Neural cell (in vitro differentiated cells): ENCODE measurements around the gene LIX1L. TPM values are rescaled to one million over a fixed set of nuclear protein-coding genes. Genes with fewer than 3 reads are reported as not detected.

Source experiments
- H2AFZ ChIP-seq: fragments of 200-600, 300-800 bp; sonication (generic), shearing (Covaris generic); 2 replicates; pipeline ENCODE4 v1.6.0; 2014; ENCODE audit warnings: low read depth, mild to moderate bottlenecking, antibody characterized with exemption, low read length, moderate library complexity
- H3F3A ChIP-seq: fragments of 200-600 bp; shearing (Covaris generic); 2 replicates; pipeline ENCODE4 v1.6.1; 2016; ENCODE audit warnings: mild to moderate bottlenecking, moderate library complexity, mixed read lengths, antibody characterized with exemption, low read length; ENCODE audit not compliant: insufficient read depth, poor library complexity, severe bottlenecking
- H3K27ac ChIP-seq: fragments of 200-600, 300-800 bp; sonication (generic), shearing (Covaris generic); 2 replicates; pipeline ENCODE4 v1.5.1; 2014; ENCODE audit warnings: mild to moderate bottlenecking, low read length, moderate library complexity
- H3K27me3 ChIP-seq: fragments of 300-800, 200-600 bp; sonication (generic), shearing (Covaris generic); 2 replicates; pipeline ENCODE4 v1.6.0; 2014; ENCODE audit warnings: mild to moderate bottlenecking, low read depth, low read length, moderate library complexity; ENCODE audit not compliant: insufficient read depth
- H3K36me3 ChIP-seq: fragments of 300-800, 200-600 bp; sonication (generic), shearing (Covaris generic); 2 replicates; pipeline ENCODE4 v1.5.1; 2014; ENCODE audit warnings: mild to moderate bottlenecking, antibody characterized with exemption, low read length, moderate library complexity; ENCODE audit not compliant: insufficient read depth
- H3K4me2 ChIP-seq: fragments of 300-800, 200-600 bp; sonication (generic), shearing (Covaris generic); 2 replicates; pipeline ENCODE4 v1.6.0; 2014; ENCODE audit warnings: mild to moderate bottlenecking, low read length
- H3K4me3 ChIP-seq: fragments of 300-800, 200-600 bp; sonication (generic), shearing (Covaris generic); 2 replicates; pipeline ENCODE4 v1.5.1; 2014; ENCODE audit warnings: mild to moderate bottlenecking, low read length, moderate library complexity
- H3K79me2 ChIP-seq: fragments of 200-600 bp; shearing (Covaris generic); replicated peaks from 2 replicates; pipeline ENCODE4 v1.6.0; 2014; ENCODE audit warnings: mild to moderate bottlenecking, low read length, moderate library complexity; ENCODE audit not compliant: insufficient read depth
- H3K9ac ChIP-seq: fragments of 300-800, 200-600 bp; sonication (generic), shearing (Covaris generic); 2 replicates; pipeline ENCODE4 v1.6.1; 2016; ENCODE audit warnings: mild to moderate bottlenecking, low read length, mixed read lengths
- H3K9me2 ChIP-seq: fragments of 200-600 bp; shearing (Covaris generic); 2 replicates; pipeline ENCODE4 v1.6.1; 2016; ENCODE audit warnings: mild to moderate bottlenecking, low read length, mixed read lengths; ENCODE audit not compliant: insufficient read depth
- H3K9me3 ChIP-seq: fragments of 200-600, 300-800 bp; sonication (generic), shearing (Covaris generic); 2 replicates; pipeline ENCODE4 v1.6.1; 2016; ENCODE audit warnings: mild to moderate bottlenecking, mixed run types, low read length, moderate library complexity, mixed read lengths
- H4K20me1 ChIP-seq: fragments of 200-600 bp; shearing (Covaris generic); 2 replicates; pipeline ENCODE4 v1.6.1; 2016; ENCODE audit warnings: mild to moderate bottlenecking, mixed run types; ENCODE audit not compliant: insufficient read depth
- EZH2 ChIP-seq: fragments of 200-600, 300-800 bp; shearing (Covaris generic), sonication (generic); IDR thresholded peaks from 2 replicates; pipeline ENCODE4 v1.6.1; 2014; ENCODE audit warnings: antibody characterized with exemption, low read length, borderline replicate concordance, mild to moderate bottlenecking; ENCODE audit not compliant: insufficient read depth, poor library complexity, severe bottlenecking
- MXI1 ChIP-seq: fragments of 450-650 bp; conservative IDR thresholded peaks from 2 replicates; pipeline ENCODE4 v1.6.1; 2014; ENCODE audit warnings: antibody characterized with exemption, mild to moderate bottlenecking; ENCODE audit not compliant: poor library complexity, severe bottlenecking
- POLR2AphosphoS5 ChIP-seq: IDR thresholded peaks from 2 replicates; pipeline ENCODE4 v1.6.1; 2012
- RAD21 ChIP-seq: fragments of 450-650 bp; conservative IDR thresholded peaks from 2 replicates; pipeline ENCODE4 v1.6.1; 2014; ENCODE audit warnings: antibody characterized with exemption, mild to moderate bottlenecking, moderate library complexity
- TAF1 ChIP-seq: IDR thresholded peaks from 2 replicates; pipeline ENCODE4 v1.6.1; 2012; ENCODE audit warnings: low read depth
- polyA plus RNA-seq: library from polyadenylated mRNA; depleted of rRNA; stranded (reverse); fragments of >200 nt; gene quantifications from 2 replicates; pipeline ENCODE4 v1.2.3, GENCODE V29; 2014
- TF ChIP-seq, protein P1 (sequence below): fragments of 450-650 bp; IDR thresholded peaks from 2 replicates; pipeline ENCODE4 v1.5.1; 2014; ENCODE audit warnings: antibody characterized with exemption, mild to moderate bottlenecking, moderate library complexity; ENCODE audit not compliant: poor library complexity, severe bottlenecking

The LIX1L gene
- polyA plus RNA-seq, 1 donor from 2014 or later, result 17.0 TPM

DNA sequence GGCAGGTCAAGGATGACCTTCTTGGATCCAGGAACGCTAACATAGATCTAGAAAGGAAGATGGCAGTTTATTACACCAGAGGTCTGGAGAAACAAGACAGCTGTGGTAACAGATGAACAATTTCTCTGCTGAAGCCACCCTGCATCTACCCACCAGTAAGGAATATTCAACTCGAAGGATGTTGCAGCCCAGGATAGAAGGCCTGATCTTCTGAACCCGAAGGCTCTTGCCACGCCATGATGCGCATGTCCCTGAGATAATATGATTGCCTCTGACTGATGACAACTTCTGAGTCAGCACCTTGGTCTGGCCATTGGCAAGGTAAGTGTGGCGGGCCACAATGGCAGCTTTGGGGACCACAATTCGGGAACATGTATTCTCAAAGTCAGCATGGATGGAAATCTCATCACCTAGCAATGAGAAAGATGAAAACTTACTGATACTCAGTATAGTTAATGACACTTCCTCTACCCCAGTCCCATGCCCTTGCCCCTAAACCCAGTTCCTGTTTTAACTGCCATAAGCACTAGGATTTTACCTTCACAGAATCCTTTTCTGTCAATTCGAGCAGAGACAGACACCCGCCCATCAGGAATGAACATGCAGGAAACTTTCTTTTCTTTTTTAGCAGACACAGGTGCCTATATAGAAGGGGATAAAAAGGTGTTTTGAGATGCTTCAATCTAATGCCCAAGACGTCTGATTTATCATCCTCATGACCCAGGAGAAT lies 36.7 kb upstream of the LIX1L start:
- no peaks in the 10 kb centered on the region for H3K27me3 ChIP-seq
- H3K27ac ChIP-seq, result peak overlapping the region; percentile 85
- no peaks in the 10 kb centered on the region for H3K9me3 ChIP-seq
- no peak for TF ChIP-seq RAD21
- TF ChIP-seq EZH2, result no peak
- TF ChIP-seq MXI1, result peak; percentile 13
- H3K4me2 ChIP-seq, result peak overlapping the region; percentile 100
- H3K4me3 ChIP-seq, result peak overlapping the region; percentile 79
- no peak overlapping the region for H2AFZ ChIP-seq
- H3K9ac ChIP-seq, result peak overlapping the region; percentile 76
- peaks cover 3% of the 10 kb centered on the region for H3F3A ChIP-seq
- peaks cover 52% of the 10 kb centered on the region for H4K20me1 ChIP-seq
- H3K9me2 ChIP-seq, result no peaks in the 10 kb centered on the region
- peaks cover 29% of the 10 kb centered on the region for H3K36me3 ChIP-seq
- H3K79me2 ChIP-seq, result peaks cover 65% of the 10 kb centered on the region

DNA sequence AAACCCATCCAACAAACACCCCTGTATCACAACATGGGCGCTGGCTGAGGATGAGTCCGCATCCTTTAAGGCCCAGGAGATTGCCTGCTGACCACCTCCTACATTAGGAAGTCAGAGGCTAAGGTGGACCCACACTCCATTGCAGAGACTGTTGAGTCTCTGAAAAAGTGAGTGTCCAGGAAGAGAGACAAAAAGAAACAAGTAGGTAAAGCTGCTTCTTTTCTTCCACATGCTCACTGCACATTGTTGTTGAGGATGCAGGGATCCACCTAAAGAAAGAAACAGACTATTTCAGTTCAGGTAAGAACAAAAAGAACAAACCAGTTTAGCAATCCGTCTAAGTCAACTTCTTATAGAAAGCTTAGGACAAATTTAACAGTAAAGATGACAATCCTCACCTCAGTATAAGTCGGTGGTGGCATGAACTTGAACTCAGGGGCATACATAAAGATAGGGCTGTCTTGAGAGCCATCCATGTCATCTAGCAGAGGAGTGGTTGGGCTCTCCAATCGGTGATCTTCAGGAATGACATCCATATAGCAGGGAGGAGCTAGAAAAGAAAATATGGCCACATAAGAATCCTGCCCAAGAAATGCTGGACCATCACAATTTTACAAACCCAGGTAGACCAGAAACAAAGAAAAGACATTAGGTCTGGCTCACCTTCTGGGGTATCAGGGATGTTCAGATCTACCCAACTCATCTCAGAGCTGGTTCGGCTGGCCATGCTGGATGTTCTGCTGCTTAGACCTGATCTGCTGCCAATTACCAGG lies 36.0 kb upstream of the LIX1L start:
- H3K9ac ChIP-seq, result peak overlapping the region; percentile 76

DNA sequence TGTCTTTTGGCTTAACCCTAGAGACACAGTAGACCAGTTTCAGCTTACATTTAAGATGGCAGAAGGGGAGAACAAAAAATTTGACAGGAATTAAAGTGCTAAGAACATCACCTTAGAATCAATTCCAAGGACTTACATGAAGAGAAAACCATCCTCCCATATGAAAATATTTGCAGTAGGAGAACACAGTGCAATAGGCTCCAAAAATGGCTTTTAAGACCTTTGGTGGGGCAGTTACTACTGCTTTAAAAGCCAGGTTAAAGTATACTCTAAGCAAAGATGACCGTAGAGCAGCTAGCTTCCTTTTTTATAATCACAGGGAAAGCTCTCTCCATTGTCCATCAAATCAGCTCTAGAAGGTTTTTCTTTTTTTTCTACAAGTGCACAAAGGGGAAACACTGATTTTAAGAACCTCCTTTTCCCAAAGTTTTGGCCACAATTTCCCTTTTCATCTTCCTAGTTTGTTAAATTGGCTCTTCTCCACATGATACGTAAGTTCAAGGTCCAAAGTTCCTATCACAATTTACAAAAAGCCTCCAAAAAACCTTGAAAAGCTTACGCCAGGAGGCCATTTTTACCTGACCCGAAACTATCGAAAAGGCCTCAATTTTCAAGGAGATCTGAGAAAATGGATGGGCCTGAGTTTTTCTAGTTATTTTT lies 35.3 kb upstream of the LIX1L start:
- Histone ChIP-seq H3K9ac (peak overlapping the region; percentile 76), H3K79me2 (peaks cover 65% of the 10 kb centered on the region), H3K4me3 (peak overlapping the region; percentile 79), H3K9me3 (no peaks in the 10 kb centered on the region), H3K36me3 (peaks cover 29% of the 10 kb centered on the region), H3K9me2 (no peaks in the 10 kb centered on the region), H3F3A (peaks cover 3% of the 10 kb centered on the region), H3K27me3 (no peaks in the 10 kb centered on the region), H3K27ac (peak overlapping the region; percentile 85), H3K4me2 (peak overlapping the region; percentile 100), H4K20me1 (peaks cover 52% of the 10 kb centered on the region), H2AFZ (no peak overlapping the region)
- TF ChIP-seq, protein P1, sequence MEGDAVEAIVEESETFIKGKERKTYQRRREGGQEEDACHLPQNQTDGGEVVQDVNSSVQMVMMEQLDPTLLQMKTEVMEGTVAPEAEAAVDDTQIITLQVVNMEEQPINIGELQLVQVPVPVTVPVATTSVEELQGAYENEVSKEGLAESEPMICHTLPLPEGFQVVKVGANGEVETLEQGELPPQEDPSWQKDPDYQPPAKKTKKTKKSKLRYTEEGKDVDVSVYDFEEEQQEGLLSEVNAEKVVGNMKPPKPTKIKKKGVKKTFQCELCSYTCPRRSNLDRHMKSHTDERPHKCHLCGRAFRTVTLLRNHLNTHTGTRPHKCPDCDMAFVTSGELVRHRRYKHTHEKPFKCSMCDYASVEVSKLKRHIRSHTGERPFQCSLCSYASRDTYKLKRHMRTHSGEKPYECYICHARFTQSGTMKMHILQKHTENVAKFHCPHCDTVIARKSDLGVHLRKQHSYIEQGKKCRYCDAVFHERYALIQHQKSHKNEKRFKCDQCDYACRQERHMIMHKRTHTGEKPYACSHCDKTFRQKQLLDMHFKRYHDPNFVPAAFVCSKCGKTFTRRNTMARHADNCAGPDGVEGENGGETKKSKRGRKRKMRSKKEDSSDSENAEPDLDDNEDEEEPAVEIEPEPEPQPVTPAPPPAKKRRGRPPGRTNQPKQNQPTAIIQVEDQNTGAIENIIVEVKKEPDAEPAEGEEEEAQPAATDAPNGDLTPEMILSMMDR, result no peak
- TF ChIP-seq EZH2, result no peak

More for the DNA sequence above, 36.0 kb upstream of the LIX1L start:
- H3K36me3 ChIP-seq, result peaks cover 29% of the 10 kb centered on the region
- no peak for TF ChIP-seq TAF1
- no peak for TF ChIP-seq POLR2AphosphoS5
- TF ChIP-seq MXI1, result no peak
- no peaks in the 10 kb centered on the region for H3K27me3 ChIP-seq
- no peaks in the 10 kb centered on the region for H3K9me2 ChIP-seq
- no peaks in the 10 kb centered on the region for H3K9me3 ChIP-seq
- peaks cover 65% of the 10 kb centered on the region for H3K79me2 ChIP-seq
- peaks cover 52% of the 10 kb centered on the region for H4K20me1 ChIP-seq
- peak overlapping the region; percentile 85 for H3K27ac ChIP-seq
- H2AFZ ChIP-seq, result no peak overlapping the region
- H3F3A ChIP-seq, result peaks cover 3% of the 10 kb centered on the region
- H3K4me3 ChIP-seq, result peak overlapping the region; percentile 79
- H3K4me2 ChIP-seq, result peak overlapping the region; percentile 100
